IPS-18a (cell line): ENCODE data around the gene UGT1A1.

ENCODE experiments used
- H3K27ac ChIP-seq: one replicate; pipeline ENCODE4 v1.5.1; 2013; ENCODE audit warnings: low read length
- H3K27me3 ChIP-seq: one replicate; pipeline ENCODE4 v1.6.1; 2013; ENCODE audit warnings: mild to moderate bottlenecking, low read length; ENCODE audit not compliant: control insufficient read depth, insufficient read depth
- H3K36me3 ChIP-seq: one replicate; pipeline ENCODE4 v1.6.1; 2013; ENCODE audit warnings: low read depth, low read length; ENCODE audit not compliant: control insufficient read depth
- H3K4me1 ChIP-seq: one replicate; pipeline ENCODE4 v1.6.1; 2013; ENCODE audit warnings: low read depth, low read length; ENCODE audit not compliant: control insufficient read depth
- H3K4me3 ChIP-seq: one replicate; pipeline ENCODE4 v1.5.1; 2013; ENCODE audit warnings: low read length
- H3K9ac ChIP-seq: one replicate; pipeline ENCODE4 v1.6.1; 2013; ENCODE audit warnings: mild to moderate bottlenecking, low read length, moderate library complexity
- H3K9me3 ChIP-seq: one replicate; pipeline ENCODE4 v1.6.1; 2013; ENCODE audit warnings: low read depth, low read length; ENCODE audit not compliant: control insufficient read depth

Gene UGT1A1

DNA sequence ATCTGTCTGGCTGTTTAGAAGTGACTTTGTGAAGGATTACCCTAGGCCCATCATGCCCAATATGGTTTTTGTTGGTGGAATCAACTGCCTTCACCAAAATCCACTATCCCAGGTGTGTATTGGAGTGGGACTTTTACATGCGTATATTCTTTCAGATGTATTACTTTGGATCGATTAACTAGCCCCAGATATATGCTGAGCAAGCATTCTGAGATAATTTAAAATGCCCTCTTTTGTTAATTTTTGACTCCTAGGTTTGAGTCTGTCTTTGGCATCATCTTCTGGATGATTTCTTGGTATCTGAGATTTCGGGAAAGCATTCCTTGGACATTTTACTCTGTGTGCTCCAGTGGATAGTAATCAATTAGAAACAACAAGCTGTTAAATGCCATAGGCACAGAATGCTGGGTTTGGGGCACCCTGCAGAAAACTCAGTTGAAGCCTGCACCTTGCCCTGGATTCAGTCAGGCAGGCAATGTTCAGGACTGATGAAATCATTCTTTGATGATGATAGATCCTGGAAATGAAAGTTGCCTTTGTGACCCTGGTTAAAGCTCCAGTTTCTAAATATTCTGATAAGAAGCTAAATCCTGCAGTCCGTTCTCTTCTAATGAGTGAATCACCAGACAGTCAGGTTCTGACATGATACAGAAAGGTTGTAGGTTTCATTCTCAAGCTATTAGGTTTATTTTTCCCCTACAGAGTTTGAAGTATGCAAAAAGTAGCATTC lies 1.1 kb downstream of the UGT1A1 start:
- no peak overlapping the region for H3K9ac ChIP-seq
- H3K27ac ChIP-seq: no peak overlapping the region
- no peaks in the 10 kb centered on the region for H3K4me1 ChIP-seq
- no peak overlapping the region for H3K4me3 ChIP-seq
- H3K36me3 ChIP-seq: no peaks in the 10 kb centered on the region
- H3K9me3 ChIP-seq: no peaks in the 10 kb centered on the region
- H3K27me3 ChIP-seq: no peaks in the 10 kb centered on the region

- Histone ChIP-seq H3K4me3 (no peak overlapping the region), H3K27me3 (no peaks in the 10 kb centered on the region), H3K9me3 (no peaks in the 10 kb centered on the region), H3K36me3 (no peaks in the 10 kb centered on the region), H3K4me1 (peaks cover 9% of the 10 kb centered on the region), H3K9ac (no peak overlapping the region), H3K27ac (no peak overlapping the region)
Observed at GRCh38 chr2:233764264-233764663, 4.2 kb downstream of the UGT1A1 start.

- H3K27me3 ChIP-seq: no peaks in the 10 kb centered on the region
- H3K36me3 ChIP-seq: no peaks in the 10 kb centered on the region
- no peak overlapping the region for H3K4me3 ChIP-seq
- peaks cover 9% of the 10 kb centered on the region for H3K4me1 ChIP-seq
- no peak overlapping the region for H3K27ac ChIP-seq
- no peaks in the 10 kb centered on the region for H3K9me3 ChIP-seq
- H3K9ac ChIP-seq: no peak overlapping the region
Observed at GRCh38 chr2:233764761-233765160, 4.7 kb downstream of the UGT1A1 start.

DNA sequence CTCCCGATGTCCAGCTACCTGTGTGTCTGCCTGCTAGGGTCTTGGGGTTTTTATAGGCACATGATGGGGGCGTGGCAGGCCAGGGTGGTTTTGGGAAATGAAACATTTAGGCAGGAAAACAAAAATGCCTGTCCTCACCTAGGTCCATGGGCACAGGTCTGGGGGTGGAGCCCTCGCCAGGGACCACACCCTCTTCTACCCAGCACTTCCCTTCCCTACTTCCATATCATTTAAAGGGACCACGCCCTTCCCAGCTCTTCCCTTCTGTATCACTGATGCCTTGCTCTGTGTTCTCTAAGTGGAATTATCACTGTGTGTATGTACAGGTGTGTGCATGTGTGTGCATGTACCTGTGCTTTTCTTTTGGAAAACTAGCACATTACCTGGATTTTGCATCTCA lies 6.3 kb downstream of the UGT1A1 start:
- Histone ChIP-seq H3K4me1 (peaks cover 9% of the 10 kb centered on the region), H3K36me3 (no peaks in the 10 kb centered on the region), H3K9ac (no peak overlapping the region), H3K9me3 (no peaks in the 10 kb centered on the region), H3K27ac (no peak overlapping the region), H3K27me3 (no peaks in the 10 kb centered on the region), H3K4me3 (no peak overlapping the region)

GRCh38 chr2:233768076-233768475 lies 8.0 kb downstream of the UGT1A1 start:
- H3K4me1 ChIP-seq: peaks cover 9% of the 10 kb centered on the region
- H3K27ac ChIP-seq: peak overlapping the region; percentile 3
- H3K4me3 ChIP-seq: no peak overlapping the region
- H3K9ac ChIP-seq: no peak overlapping the region
- H3K36me3 ChIP-seq: no peaks in the 10 kb centered on the region
- no peaks in the 10 kb centered on the region for H3K27me3 ChIP-seq
- H3K9me3 ChIP-seq: no peaks in the 10 kb centered on the region

DNA sequence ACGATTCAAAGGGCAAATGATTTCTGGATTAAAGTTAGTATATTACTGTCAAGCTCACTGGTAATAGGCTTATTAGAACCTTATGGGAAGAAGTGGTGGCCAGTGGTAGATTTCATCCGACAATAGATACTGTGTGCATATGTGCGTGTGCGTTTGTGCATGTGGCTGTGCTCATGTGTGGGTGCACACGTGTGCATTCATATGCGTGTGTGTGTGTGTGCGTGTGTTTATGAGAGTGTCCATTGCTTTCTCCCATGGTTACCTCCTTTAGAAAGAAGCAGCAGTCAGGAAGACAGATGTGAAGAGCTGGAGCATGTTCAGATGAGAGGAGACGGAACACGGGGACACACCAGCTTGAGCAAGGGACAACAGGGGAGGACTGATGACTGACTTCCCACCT lies 9.2 kb downstream of the UGT1A1 start:
- Histone ChIP-seq H3K4me3 (no peak overlapping the region), H3K4me1 (peaks cover 9% of the 10 kb centered on the region), H3K27ac (no peak overlapping the region), H3K27me3 (no peaks in the 10 kb centered on the region), H3K9ac (no peak overlapping the region), H3K9me3 (no peaks in the 10 kb centered on the region), H3K36me3 (no peaks in the 10 kb centered on the region)

GRCh38 chr2:233772153-233772552 lies 12.1 kb downstream of the UGT1A1 start:
- no peak overlapping the region for H3K4me3 ChIP-seq
- H3K27ac ChIP-seq: no peak overlapping the region
- H3K9me3 ChIP-seq: no peaks in the 10 kb centered on the region
- H3K9ac ChIP-seq: no peak overlapping the region
- H3K36me3 ChIP-seq: no peaks in the 10 kb centered on the region
- H3K4me1 ChIP-seq: peaks cover 9% of the 10 kb centered on the region
- no peaks in the 10 kb centered on the region for H3K27me3 ChIP-seq

GRCh38 chr2:233772583-233772982 lies 12.5 kb downstream of the UGT1A1 start:
- H3K36me3 ChIP-seq: no peaks in the 10 kb centered on the region

GRCh38 chr2:233773854-233774253 lies 13.8 kb downstream of the UGT1A1 start:
- H3K27ac ChIP-seq: no peak overlapping the region
- H3K4me1 ChIP-seq: no peaks in the 10 kb centered on the region
- H3K4me3 ChIP-seq: no peak overlapping the region
- no peaks in the 10 kb centered on the region for H3K9me3 ChIP-seq
- H3K9ac ChIP-seq: no peak overlapping the region
- no peaks in the 10 kb centered on the region for H3K27me3 ChIP-seq
- H3K36me3 ChIP-seq: no peaks in the 10 kb centered on the region

More at GRCh38 chr2:233772583-233772982, 12.5 kb downstream of the UGT1A1 start:
- H3K4me1 ChIP-seq: peaks cover 7% of the 10 kb centered on the region
- no peak overlapping the region for H3K9ac ChIP-seq
- H3K9me3 ChIP-seq: no peaks in the 10 kb centered on the region
- H3K27me3 ChIP-seq: no peaks in the 10 kb centered on the region
- H3K4me3 ChIP-seq: no peak overlapping the region
- H3K27ac ChIP-seq: no peak overlapping the region

DNA sequence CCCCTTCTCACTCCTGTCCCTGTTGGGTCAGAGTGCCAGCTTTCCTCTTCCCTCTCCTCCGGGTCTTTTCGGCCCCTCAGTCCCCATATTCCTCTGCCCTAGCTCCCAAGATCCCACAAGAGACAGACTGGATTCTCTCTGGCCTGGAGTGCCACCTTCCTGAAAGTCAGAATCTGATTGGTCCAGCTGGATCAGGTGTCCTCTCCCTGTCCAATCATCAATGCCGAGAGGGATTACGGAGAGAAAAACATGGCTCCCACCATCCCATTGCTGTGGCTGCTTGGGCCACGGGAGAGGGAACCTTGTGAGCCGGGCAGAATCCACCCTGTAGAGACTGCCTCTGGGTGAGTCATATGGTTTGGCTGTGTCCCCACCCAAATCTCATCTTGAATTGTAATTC lies 15.3 kb downstream of the UGT1A1 start:
- Histone ChIP-seq H3K27me3 (no peaks in the 10 kb centered on the region), H3K4me3 (no peak overlapping the region), H3K9ac (no peak overlapping the region), H3K9me3 (no peaks in the 10 kb centered on the region), H3K36me3 (no peaks in the 10 kb centered on the region), H3K4me1 (no peaks in the 10 kb centered on the region), H3K27ac (no peak overlapping the region)

DNA sequence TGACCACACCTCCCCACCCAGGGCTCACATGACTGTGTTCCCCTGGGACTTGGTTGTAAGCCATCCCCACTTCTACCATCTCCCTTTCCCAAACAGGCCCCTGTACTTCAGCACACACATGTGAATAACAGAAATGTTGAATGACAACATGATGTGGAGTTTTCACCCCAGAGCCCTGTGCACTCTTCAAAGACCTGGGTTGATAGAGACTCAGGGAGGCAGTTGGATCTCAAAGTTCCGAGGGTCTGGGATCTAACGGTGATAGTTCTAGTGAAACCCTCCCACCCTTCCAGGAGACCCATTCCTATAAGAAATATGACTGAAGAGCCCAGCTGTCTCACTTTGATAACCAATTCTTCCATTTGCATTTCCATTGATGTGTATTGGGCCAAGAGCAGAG lies 18.0 kb downstream of the UGT1A1 start, which contains the start of gene MROH2A:
TSS of gene MROH2A (plus strand) at position 301 of the 400 bp plus-strand sequence. CDS start 1,029 bp downstream, outside the sequence.
- H3K27ac ChIP-seq: no peak within 1 kb of the TSS
- H3K9me3 ChIP-seq: no peaks in the 10 kb centered on the region
- no peaks in the 10 kb centered on the region for H3K36me3 ChIP-seq
- H3K4me1 ChIP-seq: no peaks in the 10 kb centered on the region
- no peak within 1 kb of the TSS for H3K9ac ChIP-seq
- H3K4me3 ChIP-seq: no peak within 1 kb of the TSS
- H3K27me3 ChIP-seq: no peaks in the 10 kb centered on the region

DNA sequence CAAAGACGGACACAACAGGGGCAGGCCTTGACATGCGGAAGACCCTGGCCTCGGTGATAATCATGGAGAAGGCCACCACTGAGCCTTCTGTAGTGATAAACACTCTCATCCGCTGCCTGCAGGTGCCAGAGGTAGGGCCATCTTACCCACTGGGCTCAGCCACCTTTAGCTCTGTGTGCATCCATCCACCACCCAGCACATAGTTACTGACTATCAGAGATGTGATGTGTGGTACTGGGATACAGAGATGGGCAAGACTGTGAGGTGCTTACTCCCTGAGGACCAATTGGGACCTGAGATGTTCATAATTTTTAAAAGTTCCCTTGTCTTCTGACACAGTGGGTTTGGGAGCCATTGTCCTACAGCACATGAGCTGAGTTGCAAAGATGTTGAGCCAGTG lies 19.7 kb downstream of the UGT1A1 start:
- H3K27me3 ChIP-seq: no peaks in the 10 kb centered on the region
- H3K36me3 ChIP-seq: no peaks in the 10 kb centered on the region
- H3K9ac ChIP-seq: no peak overlapping the region
- no peak overlapping the region for H3K27ac ChIP-seq
- no peaks in the 10 kb centered on the region for H3K4me1 ChIP-seq
- H3K4me3 ChIP-seq: no peak overlapping the region
- H3K9me3 ChIP-seq: no peaks in the 10 kb centered on the region
